Activated CD4-positive, alpha-beta T cell treated with anti-CD3 and anti-CD28 coated beads, Interleukin-2, amount 10 ng/mL, durations not matched to agents 24 days and 14 days (primary cell): Measurements from ENCODE around the gene KRT39. TPM values are rescaled to one million over a fixed set of nuclear protein-coding genes. Genes with fewer than 3 reads are reported as not detected.
"Not testable (repeated sequence)": the region's sequence is repeated elsewhere in the genome, so short reads cannot be mapped to it uniquely, and the experiment has no call there.

ENCODE experiments used
- DNase-seq: peaks from one replicate; pipeline ENCODE4 v3.0.0; 2022
- H3K27ac Mint-ChIP-seq: one replicate; pipeline ENCODE4 v1.8.0; 2022; ENCODE audit warnings: mild to moderate bottlenecking, mixed read lengths
- H3K27me3 Mint-ChIP-seq: one replicate; pipeline ENCODE4 v1.8.0; 2022; ENCODE audit warnings: mixed read lengths
- H3K36me3 Mint-ChIP-seq: one replicate; pipeline ENCODE4 v1.8.0; 2022; ENCODE audit warnings: low read depth, mild to moderate bottlenecking, mixed read lengths
- H3K4me1 Mint-ChIP-seq: one replicate; pipeline ENCODE4 v1.8.0; 2021; ENCODE audit warnings: mixed read lengths
- H3K4me3 Mint-ChIP-seq: one replicate; pipeline ENCODE4 v1.8.0; 2022; ENCODE audit warnings: mild to moderate bottlenecking, moderate library complexity, mixed read lengths
- H3K9me3 Mint-ChIP-seq: one replicate; pipeline ENCODE4 v1.8.0; 2021; ENCODE audit warnings: mixed read lengths
- intact Hi-C: fragments of 100-400 bp; cut with micrococcal nuclease; formaldehyde crosslinking; loops from one replicate; pipeline ENCODE4 v1.15.1; 2023
- total RNA-seq: library from RNA; stranded (reverse); gene quantifications from 2 replicates; pipeline ENCODE4 v1.2.3, GENCODE V29; 2022

Gene KRT39
- total RNA-seq: not detected in 2 replicates

GRCh38 chr17:40966848-40967247, at the start of gene KRT39:
TSS of gene KRT39 (minus strand) at chr17:40966948. CDS start at chr17:40966856, 92 bp downstream.
- H3K27ac Mint-ChIP-seq: no peak within 1 kb of the TSS
- H3K36me3 Mint-ChIP-seq: no peaks in the 10 kb centered on the region
- no peak for DNase-seq
- H3K27me3 Mint-ChIP-seq: peaks cover 17% of the 10 kb centered on the region
- peaks cover 3% of the 10 kb centered on the region for H3K9me3 Mint-ChIP-seq
- H3K4me3 Mint-ChIP-seq: no peak within 1 kb of the TSS
- intact Hi-C loops: no loop called here
- H3K4me1 Mint-ChIP-seq: no peaks in the 10 kb centered on the region

- Mint-ChIP-seq H3K4me1 (no peaks in the 10 kb centered on the region), H3K36me3 (no peaks in the 10 kb centered on the region), H3K27me3 (peaks cover 10% of the 10 kb centered on the region), H3K9me3 (no peaks in the 10 kb centered on the region), H3K27ac (no peak overlapping the region), H3K4me3 (no peak overlapping the region)
- no peak for DNase-seq
- intact Hi-C loops: no loop called here
Measured at GRCh38 chr17:41015454-41015853, 48.7 kb upstream of the KRT39 start.

DNA sequence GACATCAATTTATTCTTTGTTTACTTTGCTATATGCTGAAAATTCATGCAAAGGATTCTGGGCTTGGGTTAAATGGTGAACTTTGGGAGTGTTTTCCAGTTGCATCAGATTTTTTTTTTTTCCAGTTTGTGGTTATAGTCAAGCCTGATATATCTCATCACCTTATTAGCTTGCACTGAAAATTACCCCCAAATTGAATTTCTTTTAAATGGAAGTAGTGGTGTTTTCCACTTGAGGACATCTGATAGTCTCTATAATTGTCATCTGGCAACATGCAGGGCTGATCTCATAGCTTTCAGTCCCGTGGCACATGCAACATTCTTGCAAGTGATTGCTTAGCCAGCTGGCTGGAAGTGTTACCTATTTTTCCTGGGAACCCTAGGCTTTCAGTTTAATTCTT, 46.9 kb upstream of the KRT39 start:
- Mint-ChIP-seq H3K36me3 (no peaks in the 10 kb centered on the region), H3K9me3 (no peaks in the 10 kb centered on the region), H3K27ac (no peak overlapping the region), H3K27me3 (peaks cover 10% of the 10 kb centered on the region), H3K4me1 (no peaks in the 10 kb centered on the region), H3K4me3 (no peak overlapping the region)
- intact Hi-C loops: no loop called here
- no peak for DNase-seq

DNA sequence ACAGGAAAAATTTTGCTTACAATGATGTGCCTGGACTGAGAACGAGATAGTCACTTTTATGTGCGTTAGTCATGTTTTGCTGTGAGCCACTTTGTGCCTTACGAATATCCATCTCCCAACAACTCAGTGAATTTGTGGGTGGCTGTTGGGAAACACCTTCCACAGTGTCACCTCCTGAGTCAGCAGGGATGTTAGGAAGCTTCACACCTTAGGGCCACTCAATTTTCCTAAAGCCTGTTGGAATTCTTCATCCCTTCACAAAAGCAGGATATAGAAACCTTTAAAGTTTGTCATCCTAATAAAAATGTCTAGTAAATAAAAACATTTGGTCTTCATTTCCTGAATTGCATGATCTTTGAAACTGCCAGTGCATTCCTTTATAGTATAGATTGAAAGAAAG, 46.4 kb upstream of the KRT39 start:
- H3K27me3 Mint-ChIP-seq: peaks cover 10% of the 10 kb centered on the region
- no peak for DNase-seq
- H3K4me3 Mint-ChIP-seq: no peak overlapping the region
- no peaks in the 10 kb centered on the region for H3K4me1 Mint-ChIP-seq
- intact Hi-C loops: no loop called here
- no peak overlapping the region for H3K27ac Mint-ChIP-seq
- H3K36me3 Mint-ChIP-seq: no peaks in the 10 kb centered on the region
- no peaks in the 10 kb centered on the region for H3K9me3 Mint-ChIP-seq

GRCh38 chr17:41012326-41013120, 45.8 kb upstream of the KRT39 start:
- Mint-ChIP-seq H3K9me3 (no peaks in the 10 kb centered on the region), H3K27me3 (peaks cover 10% of the 10 kb centered on the region), H3K27ac (no peak overlapping the region), H3K36me3 (no peaks in the 10 kb centered on the region), H3K4me1 (no peaks in the 10 kb centered on the region), H3K4me3 (no peak overlapping the region)
- intact Hi-C loops: no loop called here
- no peak for DNase-seq

DNA sequence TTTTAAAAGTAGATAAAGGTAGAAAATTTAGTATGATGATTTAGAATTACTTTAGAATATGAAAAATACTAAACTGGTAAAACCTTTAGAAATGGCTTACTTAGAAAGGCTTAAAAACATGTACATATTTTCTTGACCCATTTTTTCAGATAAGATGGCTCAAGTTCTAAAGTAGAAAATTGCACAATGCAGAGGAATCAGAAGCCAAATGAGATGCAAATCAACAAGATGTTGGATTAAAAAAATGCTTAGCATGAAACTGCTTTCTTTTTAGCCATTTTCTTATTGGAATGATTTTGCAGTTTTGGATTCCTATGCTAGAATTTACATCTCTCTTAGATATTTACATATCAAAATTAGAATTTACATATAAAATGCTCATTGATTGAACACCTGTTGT, 43.7 kb upstream of the KRT39 start:
- H3K4me3 Mint-ChIP-seq: no peak overlapping the region
- no peaks in the 10 kb centered on the region for H3K36me3 Mint-ChIP-seq
- H3K4me1 Mint-ChIP-seq: no peaks in the 10 kb centered on the region
- H3K27me3 Mint-ChIP-seq: peaks cover 7% of the 10 kb centered on the region
- no peaks in the 10 kb centered on the region for H3K9me3 Mint-ChIP-seq
- intact Hi-C loops: no loop called here
- DNase-seq: no peak
- H3K27ac Mint-ChIP-seq: no peak overlapping the region

DNA sequence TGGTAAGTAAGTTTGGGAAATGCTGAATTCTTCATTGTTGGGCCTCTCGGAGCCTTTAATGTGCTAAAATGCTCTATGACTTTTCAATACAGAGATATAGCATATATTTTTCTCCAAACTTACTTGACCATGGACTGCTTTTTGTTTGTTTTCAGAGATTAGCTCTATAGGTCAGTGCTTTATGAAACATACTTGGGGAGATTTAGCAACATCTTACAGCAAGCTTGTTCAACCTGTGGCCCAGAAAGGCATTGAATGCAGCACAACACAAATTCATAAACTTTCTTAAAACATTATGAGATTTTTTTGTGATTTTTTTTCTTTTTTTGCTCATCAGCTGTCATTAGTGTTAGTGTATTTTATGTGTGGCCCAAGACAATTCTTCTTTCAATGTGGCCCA, 43.2 kb upstream of the KRT39 start:
- H3K4me3 Mint-ChIP-seq: no peak overlapping the region
- no peaks in the 10 kb centered on the region for H3K9me3 Mint-ChIP-seq
- H3K27ac Mint-ChIP-seq: no peak overlapping the region
- no peaks in the 10 kb centered on the region for H3K4me1 Mint-ChIP-seq
- DNase-seq: no peak
- peaks cover 6% of the 10 kb centered on the region for H3K27me3 Mint-ChIP-seq
- intact Hi-C loops: no loop called here
- no peaks in the 10 kb centered on the region for H3K36me3 Mint-ChIP-seq

DNA sequence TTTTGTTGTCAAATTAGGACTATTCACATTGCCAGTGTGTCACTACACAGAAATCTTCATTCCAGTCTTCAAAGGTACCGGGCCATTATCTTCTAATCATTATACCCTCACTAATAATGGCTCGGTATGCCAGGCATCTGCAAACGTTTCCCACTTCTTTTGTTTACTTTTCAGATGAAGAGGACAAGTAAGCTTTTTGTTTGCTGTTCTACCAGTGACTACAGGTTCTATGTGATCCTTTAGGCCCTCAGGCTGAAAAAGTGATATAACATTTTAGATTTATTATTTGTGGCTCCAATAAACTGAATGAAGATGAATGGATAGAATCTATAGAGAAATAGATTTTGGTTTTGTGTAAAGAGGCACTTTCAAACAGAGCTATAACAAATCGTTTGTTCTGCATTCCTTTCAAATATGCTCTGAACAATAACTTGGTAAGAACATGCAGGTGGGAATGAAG, 42.6 kb upstream of the KRT39 start:
- H3K4me3 Mint-ChIP-seq: no peak overlapping the region
- H3K27me3 Mint-ChIP-seq: peaks cover 6% of the 10 kb centered on the region
- no peak overlapping the region for H3K27ac Mint-ChIP-seq
- no peaks in the 10 kb centered on the region for H3K36me3 Mint-ChIP-seq
- no peaks in the 10 kb centered on the region for H3K9me3 Mint-ChIP-seq
- DNase-seq: no peak
- no peaks in the 10 kb centered on the region for H3K4me1 Mint-ChIP-seq
- intact Hi-C loops: no loop called here

DNA sequence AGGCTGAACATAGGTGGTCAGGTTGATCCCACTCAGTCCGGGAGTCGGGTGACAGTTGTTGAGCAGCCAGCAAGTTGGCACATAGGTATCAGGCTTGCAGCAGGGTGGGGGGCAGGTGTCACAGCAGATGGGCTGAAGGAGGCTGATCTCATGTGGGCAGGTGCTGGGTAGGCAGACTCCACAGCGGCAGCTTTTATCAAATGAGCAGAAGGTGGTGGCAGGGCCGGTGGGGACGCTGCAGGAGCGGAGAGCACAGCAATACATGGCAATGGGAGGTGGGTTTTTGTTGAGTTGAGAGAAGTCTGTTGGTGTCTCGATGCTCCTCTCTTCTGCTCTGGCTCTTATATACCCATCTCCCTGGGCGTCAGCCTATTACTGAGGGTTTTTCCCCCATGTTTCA, 42.1 kb upstream of the KRT39 start, which contains the start of gene KRTAP3-1:
TSS of gene KRTAP3-1 (minus strand) at position 318 of the 400 bp plus-strand sequence. CDS start at position 264, 54 bp downstream.
- intact Hi-C loops: no loop called here
- H3K27me3 Mint-ChIP-seq: peaks cover 6% of the 10 kb centered on the region
- H3K27ac Mint-ChIP-seq: no peak within 1 kb of the TSS
- H3K4me1 Mint-ChIP-seq: no peaks in the 10 kb centered on the region
- no peak within 1 kb of the TSS for H3K4me3 Mint-ChIP-seq
- DNase-seq: no peak
- H3K9me3 Mint-ChIP-seq: no peaks in the 10 kb centered on the region
- H3K36me3 Mint-ChIP-seq: no peaks in the 10 kb centered on the region

GRCh38 chr17:41004397-41004796, 37.6 kb upstream of the KRT39 start:
- Mint-ChIP-seq H3K4me1 (no peaks in the 10 kb centered on the region), H3K36me3 (no peaks in the 10 kb centered on the region), H3K4me3 (no peak overlapping the region), H3K27me3 (no peaks in the 10 kb centered on the region), H3K27ac (no peak overlapping the region), H3K9me3 (no peaks in the 10 kb centered on the region)
- no peak for DNase-seq
- intact Hi-C loops: no loop called here

- Mint-ChIP-seq H3K27ac (no peak overlapping the region), H3K9me3 (no peaks in the 10 kb centered on the region), H3K27me3 (no peaks in the 10 kb centered on the region), H3K36me3 (no peaks in the 10 kb centered on the region), H3K4me1 (no peaks in the 10 kb centered on the region), H3K4me3 (no peak overlapping the region)
- DNase-seq: no peak
- intact Hi-C loops: no loop called here
Measured at GRCh38 chr17:41003926-41004325, 37.2 kb upstream of the KRT39 start.

- Mint-ChIP-seq H3K36me3 (no peaks in the 10 kb centered on the region), H3K27me3 (peaks cover 8% of the 10 kb centered on the region), H3K4me3 (no peak overlapping the region), H3K9me3 (peaks cover 4% of the 10 kb centered on the region), H3K4me1 (no peaks in the 10 kb centered on the region), H3K27ac (no peak overlapping the region)
- DNase-seq: no peak
- intact Hi-C loops: no loop called here
Measured at GRCh38 chr17:41002814-41003213, 36.1 kb upstream of the KRT39 start.

DNA sequence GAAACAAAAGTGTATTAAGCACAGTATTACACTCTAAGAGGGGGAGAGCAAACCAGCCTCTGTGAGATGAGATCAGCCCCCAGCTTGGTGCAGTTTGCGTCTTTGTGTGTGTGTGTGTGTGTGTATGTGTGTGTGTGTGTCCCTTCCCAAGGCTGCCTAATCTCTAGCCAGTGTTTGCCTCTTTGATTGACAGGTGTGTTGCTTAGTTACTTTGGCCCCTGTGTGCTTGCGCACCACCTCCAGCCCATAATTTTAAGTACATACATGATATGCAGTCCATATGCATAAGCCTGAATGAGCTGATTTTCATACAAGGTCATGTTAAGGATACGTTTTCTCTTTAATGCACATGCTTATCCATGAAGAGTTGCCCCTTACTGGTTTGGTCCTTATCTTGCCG, 35.0 kb upstream of the KRT39 start:
- Mint-ChIP-seq H3K27ac (no peak overlapping the region), H3K9me3 (peaks cover 4% of the 10 kb centered on the region), H3K36me3 (no peaks in the 10 kb centered on the region), H3K4me3 (no peak overlapping the region), H3K27me3 (peaks cover 17% of the 10 kb centered on the region), H3K4me1 (no peaks in the 10 kb centered on the region)
- DNase-seq: no peak
- intact Hi-C loops: no loop called here

DNA sequence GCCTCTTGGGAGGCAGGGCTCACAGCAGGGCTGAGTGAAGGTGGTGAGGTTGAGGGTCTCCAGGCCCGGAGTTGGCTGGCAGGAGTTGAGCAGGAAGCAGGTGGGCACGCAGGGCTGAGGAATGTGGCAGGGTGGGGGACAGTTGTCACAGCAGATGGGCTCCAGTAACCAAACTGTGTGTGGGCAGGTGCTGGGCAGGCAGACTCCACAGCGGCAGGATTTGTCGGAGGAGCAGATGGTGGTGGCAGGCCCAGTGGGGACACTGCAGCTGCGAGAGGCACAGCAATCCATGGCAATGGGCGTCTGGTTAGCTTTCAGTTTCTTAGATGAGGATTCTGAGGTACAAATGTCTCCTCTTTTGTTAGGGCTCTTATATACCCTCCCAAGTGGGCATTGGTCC, 32.8 kb upstream of the KRT39 start, which contains the start of gene KRTAP3-2:
TSS of gene KRTAP3-2 (minus strand) at position 344 of the 400 bp plus-strand sequence. CDS start at position 291, 53 bp downstream.
- H3K27ac Mint-ChIP-seq, H3K9me3 Mint-ChIP-seq, H3K4me1 Mint-ChIP-seq, intact Hi-C loops, H3K36me3 Mint-ChIP-seq, DNase-seq, H3K4me3 Mint-ChIP-seq: not testable (repeated sequence)
- H3K27me3 Mint-ChIP-seq: peaks cover 24% of the 10 kb centered on the region

- DNase-seq: no peak
- Mint-ChIP-seq H3K36me3 (no peaks in the 10 kb centered on the region), H3K4me3 (no peak overlapping the region), H3K27me3 (peaks cover 41% of the 10 kb centered on the region), H3K27ac (no peak overlapping the region), H3K9me3 (peaks cover 4% of the 10 kb centered on the region), H3K4me1 (no peaks in the 10 kb centered on the region)
- intact Hi-C loops: no loop called here
Measured at GRCh38 chr17:40997361-40997760, 30.6 kb upstream of the KRT39 start.
